Mesenteric fat pad (tissue), 1 donor: Measurements from ENCODE around the gene TSPAN15. TPM values are rescaled to one million over a fixed set of nuclear protein-coding genes. Genes with fewer than 3 reads are reported as not detected.

Experiments
- DNase-seq: peaks from one replicate; pipeline ENCODE4 v3.0.0-alpha.2; 2020; ENCODE audit warnings: low spot score
- total RNA-seq: library from RNA; stranded (reverse); fragmentation: NEBNext Ultra II Directional; extraction: Animal tissue kit (Norgen Biotek cat#: 25700); gene quantifications from one replicate; pipeline ENCODE4 v1.2.1, GENCODE V29; 2021
- donor health status: DM: yes; HTN: yes; CAD: no.

TSPAN15 gene
- total RNA-seq, 1 donor from 2014 or later = 109 TPM

- DNase-seq = no peak
These were observed 13.6 kb downstream of the TSPAN15 start for GRCh38 chr10:69464801-69465401.

- no peak for DNase-seq
These were observed 14.3 kb downstream of the TSPAN15 start for GRCh38 chr10:69465457-69466157.

GRCh38 chr10:69466158-69466490 lies 14.9 kb downstream of the TSPAN15 start:
- no peak for DNase-seq

GRCh38 chr10:69466689-69467088 lies 15.4 kb downstream of the TSPAN15 start:
- DNase-seq = no peak

GRCh38 chr10:69467928-69468750 lies 16.9 kb downstream of the TSPAN15 start:
- DNase-seq = no peak

- no peak for DNase-seq
These were observed 17.5 kb downstream of the TSPAN15 start for GRCh38 chr10:69468751-69469089.

GRCh38 chr10:69469976-69470375 lies 18.7 kb downstream of the TSPAN15 start:
- DNase-seq = no peak

- DNase-seq = no peak
These were observed 19.5 kb downstream of the TSPAN15 start for GRCh38 chr10:69470463-69471384.

GRCh38 chr10:69472142-69472541 lies 20.9 kb downstream of the TSPAN15 start:
- no peak for DNase-seq

GRCh38 chr10:69472544-69472943 lies 21.3 kb downstream of the TSPAN15 start:
- no peak for DNase-seq

GRCh38 chr10:69473304-69473990 lies 22.2 kb downstream of the TSPAN15 start:
- DNase-seq = no peak

- no peak for DNase-seq
These were observed 23.6 kb downstream of the TSPAN15 start for GRCh38 chr10:69474742-69475432.

- no peak for DNase-seq
These were observed 24.2 kb downstream of the TSPAN15 start for GRCh38 chr10:69475433-69475830.

- no peak for DNase-seq
These were observed 26.8 kb downstream of the TSPAN15 start for GRCh38 chr10:69477968-69478597.

- no peak for DNase-seq
These were observed 28.2 kb downstream of the TSPAN15 start for GRCh38 chr10:69479240-69480067.

- DNase-seq = no peak
These were observed 28.8 kb downstream of the TSPAN15 start for GRCh38 chr10:69480068-69480412.

- DNase-seq = no peak
These were observed 30.0 kb downstream of the TSPAN15 start for GRCh38 chr10:69481305-69481704.

- no peak for DNase-seq
These were observed 30.7 kb downstream of the TSPAN15 start for GRCh38 chr10:69481811-69482524.
